H9 (cell line): ENCODE measurements around the gene DCLRE1C. TPM values are rescaled to one million over a fixed set of nuclear protein-coding genes. Genes with fewer than 3 reads are reported as not detected.

Experiments used
- DNase-seq: peaks from one replicate; pipeline ENCODE4 v3.0.0-alpha.2; 2017
- H2AFZ ChIP-seq: one replicate; pipeline ENCODE4 v1.6.1; 2013; ENCODE audit warnings: mild to moderate bottlenecking, low read length, control low read depth, moderate library complexity
- H2AK5ac ChIP-seq: 2 replicates; pipeline ENCODE4 v1.6.1; 2013; ENCODE audit warnings: low read length, control low read depth, mixed read lengths; ENCODE audit not compliant: insufficient read length
- H2BK120ac ChIP-seq: one replicate; pipeline ENCODE4 v1.6.1; 2013; ENCODE audit warnings: low read depth, mild to moderate bottlenecking, low read length, control low read depth, inconsistent platforms; ENCODE audit not compliant: poor library complexity, severe bottlenecking
- H2BK12ac ChIP-seq: 2 replicates; pipeline ENCODE4 v1.6.1; 2013; ENCODE audit warnings: low read length, control low read depth, mixed read lengths, low read depth; ENCODE audit not compliant: insufficient read length
- H2BK15ac ChIP-seq: 2 replicates; pipeline ENCODE4 v1.6.1; 2013; ENCODE audit warnings: low read depth, low read length, control low read depth
- H2BK20ac ChIP-seq: one replicate; pipeline ENCODE4 v1.6.1; 2013; ENCODE audit warnings: low read depth, mild to moderate bottlenecking, low read length, control low read depth, inconsistent platforms; ENCODE audit not compliant: poor library complexity, severe bottlenecking
- H2BK5ac ChIP-seq: 2 replicates; pipeline ENCODE4 v1.6.1; 2013; ENCODE audit warnings: low read length, control low read depth, mixed read lengths; ENCODE audit not compliant: insufficient read length
- H3K14ac ChIP-seq: 2 replicates; pipeline ENCODE4 v1.6.1; 2013; ENCODE audit warnings: low read length, control low read depth; ENCODE audit not compliant: insufficient read depth
- H3K18ac ChIP-seq: 2 replicates; pipeline ENCODE4 v1.6.1; 2013; ENCODE audit warnings: low read depth, mild to moderate bottlenecking, mixed read lengths, low read length, control low read depth; ENCODE audit not compliant: insufficient read length
- H3K23ac ChIP-seq: 2 replicates; pipeline ENCODE4 v1.6.1; 2013; ENCODE audit warnings: low read length, control low read depth, mixed read lengths, low read depth; ENCODE audit not compliant: insufficient read length
- H3K23me2 ChIP-seq: 2 replicates; pipeline ENCODE4 v1.6.1; 2013; ENCODE audit warnings: low read depth, mild to moderate bottlenecking, mixed read lengths, low read length, control low read depth; ENCODE audit not compliant: insufficient read length, poor library complexity, severe bottlenecking
- H3K27ac ChIP-seq: 2 replicates; pipeline ENCODE4 v1.5.1; 2013; ENCODE audit warnings: low read length, control low read depth, mixed read lengths, low read depth; ENCODE audit not compliant: insufficient read length
- H3K27me3 ChIP-seq: 2 replicates; pipeline ENCODE4 v1.6.1; 2013; ENCODE audit warnings: low read length, control low read depth, inconsistent platforms; ENCODE audit not compliant: insufficient read depth
- H3K4ac ChIP-seq: 2 replicates; pipeline ENCODE4 v1.6.1; 2013; ENCODE audit warnings: low read depth, mild to moderate bottlenecking, control low read depth, inconsistent platforms, low read length, moderate library complexity
- H3K4me1 ChIP-seq: 2 replicates; pipeline ENCODE4 v1.6.1; 2013; ENCODE audit warnings: low read length, control low read depth, inconsistent platforms; ENCODE audit not compliant: insufficient read depth
- H3K4me2 ChIP-seq: 2 replicates; pipeline ENCODE4 v1.6.1; 2013; ENCODE audit warnings: low read length, control low read depth, mixed read lengths; ENCODE audit not compliant: insufficient read length, insufficient read depth
- H3K56ac ChIP-seq: 2 replicates; pipeline ENCODE4 v1.6.1; 2013; ENCODE audit warnings: low read depth, mild to moderate bottlenecking, mixed read lengths, low read length, control low read depth; ENCODE audit not compliant: insufficient read length
- H3K79me1 ChIP-seq: 2 replicates; pipeline ENCODE4 v1.6.1; 2013; ENCODE audit warnings: low read depth, mild to moderate bottlenecking, moderate library complexity, low read length, control low read depth, inconsistent platforms; ENCODE audit not compliant: insufficient read depth, poor library complexity, severe bottlenecking
- H3K79me2 ChIP-seq: 2 replicates; pipeline ENCODE4 v1.6.1; 2013; ENCODE audit warnings: low read length, control low read depth, inconsistent platforms; ENCODE audit not compliant: insufficient read depth
- H3K9ac ChIP-seq: 2 replicates; pipeline ENCODE4 v1.6.1; 2013; ENCODE audit warnings: low read length, control low read depth, mixed read lengths; ENCODE audit not compliant: insufficient read length; ENCODE audit errors: extremely low read depth
- H3K9me3 ChIP-seq: one replicate; pipeline ENCODE4 v1.6.1; 2013; ENCODE audit warnings: low read depth, low read length, inconsistent platforms; ENCODE audit not compliant: control insufficient read depth
- H3T11ph ChIP-seq: one replicate; pipeline ENCODE4 v1.6.1; 2013; ENCODE audit warnings: mild to moderate bottlenecking, low read length, control low read depth, inconsistent platforms
- H4K20me1 ChIP-seq: one replicate; pipeline ENCODE4 v1.6.1; 2013; ENCODE audit not compliant: control insufficient read depth, insufficient read length, insufficient read depth
- H4K5ac ChIP-seq: 2 replicates; pipeline ENCODE4 v1.6.1; 2013; ENCODE audit warnings: low read depth, mild to moderate bottlenecking, mixed read lengths, low read length, control low read depth; ENCODE audit not compliant: insufficient read length
- H4K8ac ChIP-seq: replicated peaks from 2 replicates; pipeline ENCODE4 v1.6.1; 2013; ENCODE audit warnings: low read length, control low read depth, mixed read lengths, low read depth; ENCODE audit not compliant: insufficient read length
- H4K91ac ChIP-seq: 2 replicates; pipeline ENCODE4 v1.6.1; 2013; ENCODE audit warnings: low read depth, mild to moderate bottlenecking, moderate library complexity, mixed read lengths, low read length, control low read depth; ENCODE audit not compliant: insufficient read length
- H3K27ac Mint-ChIP-seq, 3 experiments: 2 replicates in 2 of 3; 3 replicates in 1 of 3; pipeline ENCODE4 v1.8.0; 2020 to 2021; ENCODE audit warnings: mixed read lengths in 3 of 3, mild to moderate bottlenecking in 1 of 3, moderate library complexity in 1 of 3
- H3K27me3 Mint-ChIP-seq: 2 replicates; pipeline ENCODE4 v1.8.0; 2021; ENCODE audit warnings: low read depth, mild to moderate bottlenecking, moderate library complexity, mixed read lengths
- H3K36me3 Mint-ChIP-seq, 3 experiments: 2 replicates in 2 of 3; 3 replicates in 1 of 3; pipeline ENCODE4 v1.8.0; 2020 to 2021; ENCODE audit warnings: low read depth in 3 of 3, mixed read lengths in 3 of 3; ENCODE audit not compliant: insufficient read depth in 1 of 3
- H3K4me1 Mint-ChIP-seq, 2 experiments: 2 replicates each; pipeline ENCODE4 v1.8.0; 2020; ENCODE audit warnings: mixed read lengths in 2 of 2
- H3K4me3 Mint-ChIP-seq, 2 experiments: 2 replicates in 1 of 2; 3 replicates in 1 of 2; pipeline ENCODE4 v1.8.0; 2020 to 2021; ENCODE audit warnings: mild to moderate bottlenecking in 2 of 2, mixed read lengths in 2 of 2, moderate library complexity in 1 of 2
- H3K9me3 Mint-ChIP-seq, 2 experiments: 2 replicates in 1 of 2; 3 replicates in 1 of 2; pipeline ENCODE4 v1.8.0; 2020; ENCODE audit warnings: mild to moderate bottlenecking in 2 of 2, mixed read lengths in 2 of 2, moderate library complexity in 1 of 2
- CTCF ChIP-seq: fragments of 200-600 bp; sonication (generic); conservative IDR thresholded peaks from 3 replicates; pipeline ENCODE4 v1.8.0; 2021; ENCODE audit warnings: antibody characterized with exemption, mild to moderate bottlenecking
- WGBS: extraction: QIAGEN DNeasy Blood & Tissue Kit; methylation state at CpG from one replicate; pipeline ENCODE4 v1.1.7; 2013; ENCODE audit warnings: missing lambda C conversion rate, low lambda C conversion rate, mixed read lengths; ENCODE audit not compliant: insufficient read length; ENCODE audit errors: extremely low coverage; 5-methylcytosine and 5-hydroxymethylcytosine counted together
- total RNA-seq: library from RNA; stranded (reverse); gene quantifications from 2 replicates; pipeline ENCODE4 v1.2.1, GENCODE V29; 2021

Gene DCLRE1C
- total RNA-seq, 1 experiment from 2014 or later, result 15.2 TPM

- H2BK15ac ChIP-seq, result no peak overlapping the region
- H2BK20ac ChIP-seq, result no peak overlapping the region
- no peak for DNase-seq
- Mint-ChIP-seq H3K9me3 (peaks cover 6 to 8% of the 10 kb centered on the region in 2 experiments; a peak in 3 of 5 replicates), H3K27me3 (no peaks in the 10 kb centered on the region), H3K4me1 (peaks cover 3 to 6% of the 10 kb centered on the region in 2 experiments), H3K36me3 (peaks cover 61 to 87% (median 83%) of the 10 kb centered on the region in 3 experiments), H3K27ac (no peak overlapping the region), H3K4me3 (no peak overlapping the region)
- H3K4ac ChIP-seq, result no peak overlapping the region
- H3K9me3 ChIP-seq, result no peaks in the 10 kb centered on the region
- no peak overlapping the region for H3K56ac ChIP-seq
- no peak overlapping the region for H3K9ac ChIP-seq
- no peak overlapping the region for H2AK5ac ChIP-seq
- no peaks in the 10 kb centered on the region for H3K27me3 ChIP-seq
- H3K23me2 ChIP-seq, result peaks cover under 1% of the 10 kb centered on the region
- H4K20me1 ChIP-seq, result no peaks in the 10 kb centered on the region
- WGBS, result no CpG with 5 or more reads among the region's 2 CpGs
- H3K27ac ChIP-seq, result no peak overlapping the region
- no peak overlapping the region for H3T11ph ChIP-seq
- no peak overlapping the region for H2BK12ac ChIP-seq
- no peak overlapping the region for H4K8ac ChIP-seq
- no peak overlapping the region for H3K18ac ChIP-seq
- H3K79me1 ChIP-seq, result no peaks in the 10 kb centered on the region
- no peak overlapping the region for H3K4me2 ChIP-seq
- no peaks in the 10 kb centered on the region for H3K79me2 ChIP-seq
- H2BK120ac ChIP-seq, result no peak overlapping the region
- H3K23ac ChIP-seq, result no peak overlapping the region
- no peaks in the 10 kb centered on the region for H3K4me1 ChIP-seq
- no peak overlapping the region for H2BK5ac ChIP-seq
- H2AFZ ChIP-seq, result no peak overlapping the region
- H4K91ac ChIP-seq, result no peak overlapping the region
- H4K5ac ChIP-seq, result no peak overlapping the region
- no peak overlapping the region for H3K14ac ChIP-seq
- no peak for TF ChIP-seq CTCF
Observed at GRCh38 chr10:14905890-14906289, 48.0 kb downstream of the DCLRE1C start.
